B cell (primary cell): ENCODE results near the gene NDUFA13.

Experiments used
- EZH2 ChIP-seq: IDR thresholded peaks from 2 replicates; pipeline ENCODE4 v1.6.1; 2012; ENCODE audit warnings: borderline replicate concordance, low read depth, mild to moderate bottlenecking, moderate library complexity, low read length; ENCODE audit not compliant: insufficient read depth, poor library complexity, severe bottlenecking
- TF ChIP-seq, protein P1 (sequence below): fragments of 200-600 bp; IDR thresholded peaks from one replicate; pipeline ENCODE4 v1.8.0; 2022; ENCODE audit warnings: antibody characterized with exemption, mild to moderate bottlenecking

DNA sequence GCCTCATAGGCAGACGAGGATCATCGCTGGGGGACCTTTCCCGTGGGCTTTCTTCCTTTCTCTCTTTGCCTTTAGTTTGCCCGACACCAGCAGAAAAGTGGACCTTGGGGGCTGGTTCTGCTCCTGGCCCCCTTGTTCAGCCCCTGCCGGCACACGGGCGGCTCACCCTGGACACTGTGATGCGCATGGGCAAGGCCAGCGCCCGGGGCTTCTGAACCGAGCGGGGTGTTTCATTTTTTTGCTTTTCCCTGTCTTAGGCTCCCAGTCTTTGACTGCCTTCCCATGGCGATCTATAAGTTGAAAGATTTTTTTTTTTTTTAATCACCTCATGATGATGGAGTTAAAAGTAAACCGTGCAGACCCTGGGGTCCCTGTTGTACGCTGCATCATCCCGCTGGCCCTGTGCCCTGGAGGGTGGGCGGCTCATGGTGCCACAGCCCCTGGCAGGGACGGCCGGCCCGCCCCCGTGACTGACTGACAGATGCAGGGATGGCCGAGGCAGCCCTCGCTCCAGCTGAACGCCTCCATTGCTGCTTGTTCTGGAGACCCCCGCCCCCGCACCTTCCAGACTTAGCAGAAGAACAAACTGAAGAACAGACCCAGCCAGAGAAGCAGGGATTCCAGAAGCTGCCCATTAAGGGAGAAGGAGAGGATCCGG lies 10.2 kb upstream of the NDUFA13 start:
- TF ChIP-seq, protein P1, sequence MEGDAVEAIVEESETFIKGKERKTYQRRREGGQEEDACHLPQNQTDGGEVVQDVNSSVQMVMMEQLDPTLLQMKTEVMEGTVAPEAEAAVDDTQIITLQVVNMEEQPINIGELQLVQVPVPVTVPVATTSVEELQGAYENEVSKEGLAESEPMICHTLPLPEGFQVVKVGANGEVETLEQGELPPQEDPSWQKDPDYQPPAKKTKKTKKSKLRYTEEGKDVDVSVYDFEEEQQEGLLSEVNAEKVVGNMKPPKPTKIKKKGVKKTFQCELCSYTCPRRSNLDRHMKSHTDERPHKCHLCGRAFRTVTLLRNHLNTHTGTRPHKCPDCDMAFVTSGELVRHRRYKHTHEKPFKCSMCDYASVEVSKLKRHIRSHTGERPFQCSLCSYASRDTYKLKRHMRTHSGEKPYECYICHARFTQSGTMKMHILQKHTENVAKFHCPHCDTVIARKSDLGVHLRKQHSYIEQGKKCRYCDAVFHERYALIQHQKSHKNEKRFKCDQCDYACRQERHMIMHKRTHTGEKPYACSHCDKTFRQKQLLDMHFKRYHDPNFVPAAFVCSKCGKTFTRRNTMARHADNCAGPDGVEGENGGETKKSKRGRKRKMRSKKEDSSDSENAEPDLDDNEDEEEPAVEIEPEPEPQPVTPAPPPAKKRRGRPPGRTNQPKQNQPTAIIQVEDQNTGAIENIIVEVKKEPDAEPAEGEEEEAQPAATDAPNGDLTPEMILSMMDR: no peak
- TF ChIP-seq EZH2: no peak
